GM21381 (cell line): ENCODE measurements around the gene OR4F15.

Source experiments
- ATAC-seq: cut with Tn5 transposase; IDR thresholded peaks from one replicate; pipeline ENCODE4 v1.9.1; 2021; ENCODE audit warnings: mild to moderate bottlenecking, moderate library complexity; ENCODE audit not compliant: unreplicated experiment

The OR4F15 gene

GRCh38 chr15:101803676-101804075, 8.3 kb upstream of the OR4F15 start:
- ATAC-seq, result no peak

- ATAC-seq, result no peak
Measured at GRCh38 chr15:101804375-101804774, 7.6 kb upstream of the OR4F15 start.

DNA sequence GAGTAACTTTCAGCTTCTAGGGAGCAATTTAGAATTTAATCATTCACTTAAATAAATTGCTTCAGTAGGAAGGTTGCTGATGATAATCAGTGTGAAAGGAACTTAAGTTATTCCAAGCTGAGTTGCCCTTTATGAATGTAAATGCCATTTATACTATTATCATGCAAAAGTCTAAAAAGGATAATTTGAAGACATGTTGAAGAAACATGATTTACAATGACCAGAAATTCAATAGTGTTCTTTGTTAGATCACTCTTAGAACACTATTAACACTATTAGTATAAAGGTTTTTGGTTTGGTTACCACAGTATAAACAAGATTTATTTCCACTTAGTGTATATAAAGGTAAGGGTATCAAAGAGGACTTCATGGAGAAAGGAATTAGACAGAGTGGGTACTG, 7.1 kb upstream of the OR4F15 start:
- no peak for ATAC-seq

- ATAC-seq, result no peak
Measured at GRCh38 chr15:101805605-101806345, 6.2 kb upstream of the OR4F15 start.

- no peak for ATAC-seq
Measured at GRCh38 chr15:101807345-101807945, 4.6 kb upstream of the OR4F15 start.

- ATAC-seq, result no peak
Measured at GRCh38 chr15:101808201-101808600, 3.8 kb upstream of the OR4F15 start.

GRCh38 chr15:101810456-101810855, 1.5 kb upstream of the OR4F15 start:
- ATAC-seq, result no peak

GRCh38 chr15:101810876-101811275, 1.1 kb upstream of the OR4F15 start:
- ATAC-seq, result no peak

DNA sequence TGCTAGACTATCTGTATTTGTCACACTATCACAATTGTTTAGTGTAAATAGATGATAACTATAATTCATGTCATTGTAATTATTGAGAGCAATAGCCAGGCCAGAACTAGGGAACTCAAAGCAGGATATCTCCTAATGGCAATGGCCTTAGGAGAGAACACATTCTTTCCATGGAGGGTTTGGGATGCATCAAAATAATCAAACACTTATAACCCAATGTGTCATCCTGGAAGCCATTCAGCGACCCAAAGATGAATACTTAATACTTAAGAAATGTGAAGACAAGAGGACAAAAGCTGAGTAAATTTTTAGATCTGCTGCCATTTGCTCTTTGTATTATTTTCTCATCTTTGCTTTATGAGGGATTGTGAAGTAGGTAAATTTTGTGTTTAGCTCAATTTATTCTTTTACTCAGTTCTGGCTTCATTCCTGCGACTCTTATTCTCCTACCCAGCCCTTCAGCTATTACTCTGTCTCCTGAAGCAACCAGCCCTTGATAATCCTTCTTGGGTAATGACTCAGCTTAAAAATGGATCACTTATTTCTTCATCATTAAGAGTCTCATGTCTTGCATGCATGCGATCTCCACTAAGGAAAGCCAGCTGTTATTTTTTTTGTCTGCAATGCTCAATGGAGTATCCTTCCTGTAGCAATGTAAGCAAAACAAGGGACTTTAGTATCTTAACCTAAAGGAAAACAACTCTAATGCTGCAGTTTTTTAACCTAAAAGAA, 2.0 kb downstream of the OR4F15 start:
- no peak for ATAC-seq

GRCh38 chr15:101820781-101821180, 8.8 kb downstream of the OR4F15 start:
- ATAC-seq, result no peak

DNA sequence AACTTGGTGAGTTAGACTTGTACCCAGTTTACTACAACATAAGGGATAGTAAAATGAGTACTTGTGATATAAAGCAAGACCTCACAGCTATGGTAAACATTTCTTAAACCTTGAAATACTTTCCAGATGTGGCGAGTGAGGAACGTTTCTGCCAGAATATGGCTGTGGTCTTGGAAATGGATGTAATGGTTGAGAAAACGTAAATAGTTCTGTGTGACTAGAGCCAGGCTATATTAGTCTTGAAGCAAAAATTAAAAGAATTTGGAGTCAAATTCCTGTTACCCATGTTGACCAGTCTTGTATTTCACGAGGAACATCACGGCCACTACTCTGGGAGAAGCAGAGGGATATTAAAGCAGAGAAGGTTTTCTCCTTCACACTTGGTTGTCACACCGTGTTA, 15.3 kb downstream of the OR4F15 start:
- no peak for ATAC-seq

DNA sequence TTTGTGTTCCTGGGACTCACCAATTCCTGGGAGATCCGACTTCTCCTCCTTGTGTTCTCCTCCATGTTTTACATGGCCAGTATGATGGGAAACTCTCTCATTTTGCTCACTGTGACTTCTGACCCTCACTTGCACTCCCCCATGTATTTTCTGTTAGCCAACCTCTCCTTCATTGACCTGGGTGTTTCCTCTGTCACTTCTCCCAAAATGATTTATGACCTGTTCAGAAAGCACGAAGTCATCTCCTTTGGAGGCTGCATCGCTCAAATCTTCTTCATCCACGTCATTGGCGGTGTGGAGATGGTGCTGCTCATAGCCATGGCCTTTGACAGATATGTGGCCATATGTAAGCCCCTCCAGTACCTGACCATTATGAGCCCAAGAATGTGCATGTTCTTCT, 16.8 kb downstream of the OR4F15 start:
- ATAC-seq, result no peak

- no peak for ATAC-seq
Measured at GRCh38 chr15:101841656-101842055, 29.7 kb downstream of the OR4F15 start.

DNA sequence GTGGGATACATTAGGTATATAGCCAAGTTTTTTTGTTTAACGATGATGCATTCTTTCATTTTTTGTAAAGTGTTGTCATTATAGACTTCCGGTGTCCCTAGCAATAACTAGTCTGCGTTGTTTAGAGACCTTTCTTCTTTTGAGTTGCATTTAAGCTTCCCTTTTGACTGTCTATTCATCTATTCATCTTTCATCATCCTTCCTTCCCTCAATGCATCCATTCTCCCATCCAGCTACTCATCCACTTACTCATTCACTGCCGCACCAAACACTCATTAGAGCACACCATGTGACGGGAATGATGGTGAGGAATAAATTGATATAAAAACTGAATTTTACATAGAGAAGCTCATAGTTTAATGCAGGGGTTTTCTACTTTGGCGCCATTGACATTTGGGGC, 32.9 kb downstream of the OR4F15 start:
- ATAC-seq, result no peak

DNA sequence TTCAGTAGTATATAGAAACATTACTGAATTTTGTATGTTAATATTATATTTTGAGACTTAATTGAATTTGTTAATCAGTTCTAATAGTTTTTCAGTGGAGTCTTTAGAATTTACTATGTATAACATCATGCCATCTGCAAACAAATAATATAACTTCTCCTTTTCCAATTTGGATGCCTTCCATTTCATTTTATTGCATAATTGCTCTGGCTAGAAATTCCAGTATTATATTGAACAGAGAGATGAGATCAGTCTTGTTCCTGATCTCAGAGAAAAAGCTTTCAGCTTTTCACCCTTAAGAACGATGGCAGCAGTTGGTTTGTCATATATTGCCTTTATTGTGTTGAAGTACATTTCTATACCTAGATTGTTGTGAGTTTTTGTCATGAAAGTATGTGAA, 40.4 kb downstream of the OR4F15 start:
- ATAC-seq, result no peak
